Neural progenitor cell (in vitro differentiated cells): ENCODE results near the gene PDE5A.

ENCODE experiments used
- EZH2 ChIP-seq: fragments of 200-600 bp; sonication (generic); IDR thresholded peaks from 2 replicates; pipeline ENCODE4 v1.6.1; 2017; ENCODE audit warnings: antibody characterized with exemption, mild to moderate bottlenecking, moderate library complexity
- EZH2phosphoT487 ChIP-seq: fragments of 200-600 bp; sonication (generic); IDR thresholded peaks from 2 replicates; pipeline ENCODE4 v1.6.1; 2017; ENCODE audit warnings: antibody characterized with exemption
- TF ChIP-seq, protein P1 (sequence below): fragments of 200-600 bp; sonication (generic); IDR thresholded peaks from 2 replicates; pipeline ENCODE4 v1.5.1; 2017; ENCODE audit warnings: antibody characterized with exemption, mild to moderate bottlenecking

DNA sequence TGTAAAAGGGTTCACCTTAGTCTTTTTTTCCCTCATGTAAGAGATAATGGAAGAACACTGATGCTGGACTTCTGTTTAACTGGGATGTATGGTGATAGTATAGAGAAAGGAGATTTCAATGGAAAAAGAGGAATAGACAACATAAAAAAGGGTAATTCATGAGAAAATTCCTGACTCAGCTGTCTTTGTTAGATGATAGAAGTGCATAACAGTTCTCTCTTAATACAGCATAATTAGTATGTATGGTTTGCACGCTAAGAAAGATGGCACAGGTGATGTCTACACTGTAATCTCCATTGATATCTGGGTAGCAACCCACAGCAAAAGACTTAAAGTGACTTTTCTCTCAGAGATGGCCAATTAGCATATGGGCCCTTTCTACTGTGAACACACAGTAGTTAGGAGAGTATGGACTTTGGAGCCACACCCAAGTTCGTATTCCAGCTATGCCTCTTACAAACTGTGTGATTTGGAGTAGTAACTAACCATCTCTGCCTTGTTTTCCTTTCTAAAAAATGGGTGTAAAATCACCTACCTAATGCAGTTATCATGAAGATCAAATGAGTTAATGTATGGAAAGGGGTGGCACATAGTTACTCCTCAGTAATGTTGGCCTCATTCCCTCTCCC, 149.3 kb downstream of the PDE5A start:
- TF ChIP-seq, protein P1, sequence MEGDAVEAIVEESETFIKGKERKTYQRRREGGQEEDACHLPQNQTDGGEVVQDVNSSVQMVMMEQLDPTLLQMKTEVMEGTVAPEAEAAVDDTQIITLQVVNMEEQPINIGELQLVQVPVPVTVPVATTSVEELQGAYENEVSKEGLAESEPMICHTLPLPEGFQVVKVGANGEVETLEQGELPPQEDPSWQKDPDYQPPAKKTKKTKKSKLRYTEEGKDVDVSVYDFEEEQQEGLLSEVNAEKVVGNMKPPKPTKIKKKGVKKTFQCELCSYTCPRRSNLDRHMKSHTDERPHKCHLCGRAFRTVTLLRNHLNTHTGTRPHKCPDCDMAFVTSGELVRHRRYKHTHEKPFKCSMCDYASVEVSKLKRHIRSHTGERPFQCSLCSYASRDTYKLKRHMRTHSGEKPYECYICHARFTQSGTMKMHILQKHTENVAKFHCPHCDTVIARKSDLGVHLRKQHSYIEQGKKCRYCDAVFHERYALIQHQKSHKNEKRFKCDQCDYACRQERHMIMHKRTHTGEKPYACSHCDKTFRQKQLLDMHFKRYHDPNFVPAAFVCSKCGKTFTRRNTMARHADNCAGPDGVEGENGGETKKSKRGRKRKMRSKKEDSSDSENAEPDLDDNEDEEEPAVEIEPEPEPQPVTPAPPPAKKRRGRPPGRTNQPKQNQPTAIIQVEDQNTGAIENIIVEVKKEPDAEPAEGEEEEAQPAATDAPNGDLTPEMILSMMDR = no peak
- TF ChIP-seq EZH2 = no peak
- no peak for TF ChIP-seq EZH2phosphoT487
